Activated T-cell treated with anti-CD3 and anti-CD28 coated beads, Interleukin-2, amount 50 U/mL, for 1 hour (primary cell): ENCODE results near the gene IFT43.

ENCODE experiments used
- DNase-seq: peaks from one replicate; pipeline ENCODE4 v3.0.0-alpha.2; 2020

IFT43 gene

DNA sequence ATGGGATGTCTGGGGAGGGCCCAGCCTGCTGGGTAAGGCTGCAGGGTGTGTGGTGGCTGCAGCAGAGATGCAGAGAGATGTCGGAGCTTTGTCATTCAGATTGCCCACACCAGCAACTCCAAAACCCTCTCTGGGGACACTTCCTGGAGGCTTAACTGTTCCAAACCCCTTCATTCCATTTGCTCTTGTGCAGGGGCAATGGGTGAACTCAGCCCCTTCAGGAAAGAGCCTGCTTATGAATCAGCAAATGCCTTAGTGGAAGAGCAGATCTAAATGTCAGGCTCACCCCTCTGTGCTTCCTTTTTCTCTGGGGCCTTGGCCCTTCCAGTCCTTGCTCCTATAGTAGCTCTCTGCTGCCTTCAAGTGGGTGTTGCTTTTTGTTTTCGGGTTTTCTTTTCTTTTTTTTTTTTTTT is 129.5 kb downstream of the IFT43 start:
- no peak for DNase-seq

DNA sequence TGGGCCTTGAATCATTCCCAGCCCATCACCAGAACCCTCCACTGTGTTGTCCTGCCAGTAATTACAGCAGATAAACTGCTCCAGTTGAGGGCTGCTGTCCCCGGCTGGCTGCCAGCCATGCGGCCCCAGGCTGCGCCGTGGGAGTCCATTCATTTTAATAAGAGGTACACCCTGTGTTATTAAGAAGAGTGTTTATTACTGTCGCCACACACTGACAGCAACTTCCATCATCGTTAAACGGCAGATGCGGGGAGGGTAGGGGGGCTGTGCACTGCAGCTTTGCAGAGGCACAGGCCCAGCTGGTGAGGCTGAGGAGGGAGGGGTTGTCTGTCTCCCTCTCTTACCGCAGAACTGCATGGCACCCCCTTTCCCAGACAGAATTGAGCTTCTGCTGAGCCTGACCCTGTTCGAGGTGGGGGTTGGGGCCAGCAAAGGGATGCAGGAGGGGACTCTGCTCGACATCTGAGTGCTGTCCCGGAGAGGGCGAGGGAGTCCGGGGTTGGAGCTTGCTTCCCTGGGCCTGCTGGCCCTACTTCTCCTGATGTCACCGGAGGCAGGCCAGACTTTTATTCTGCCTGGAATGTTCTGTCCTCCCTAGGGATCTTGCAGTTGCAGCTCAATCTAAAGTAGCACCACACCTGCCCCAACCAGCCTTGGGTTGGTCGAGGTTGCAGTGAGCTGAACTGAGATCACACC is 132.4 kb downstream of the IFT43 start:
- no peak for DNase-seq

DNA sequence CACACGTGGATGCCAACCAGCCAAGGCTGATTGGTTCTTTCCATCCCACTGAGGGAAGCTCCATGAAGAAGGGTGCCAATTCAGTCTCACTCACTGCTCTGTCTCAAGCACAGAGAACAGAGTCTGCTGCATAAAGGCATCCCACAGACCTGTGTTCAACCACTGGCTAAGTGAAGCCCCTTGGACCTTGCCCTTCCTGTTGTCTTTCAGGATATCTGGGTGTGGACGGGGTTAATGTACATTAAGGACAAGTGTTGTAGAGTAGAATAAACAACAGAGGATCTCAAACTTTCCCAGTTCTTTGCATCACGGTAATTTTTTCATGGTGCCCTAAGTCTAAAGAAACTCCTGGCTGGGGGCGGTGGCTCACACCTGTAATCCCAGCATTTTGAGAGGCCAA is 133.0 kb downstream of the IFT43 start:
- no peak for DNase-seq

GRCh38 chr14:76121089-76121748 is 135.7 kb downstream of the IFT43 start:
- DNase-seq, result no peak

DNA sequence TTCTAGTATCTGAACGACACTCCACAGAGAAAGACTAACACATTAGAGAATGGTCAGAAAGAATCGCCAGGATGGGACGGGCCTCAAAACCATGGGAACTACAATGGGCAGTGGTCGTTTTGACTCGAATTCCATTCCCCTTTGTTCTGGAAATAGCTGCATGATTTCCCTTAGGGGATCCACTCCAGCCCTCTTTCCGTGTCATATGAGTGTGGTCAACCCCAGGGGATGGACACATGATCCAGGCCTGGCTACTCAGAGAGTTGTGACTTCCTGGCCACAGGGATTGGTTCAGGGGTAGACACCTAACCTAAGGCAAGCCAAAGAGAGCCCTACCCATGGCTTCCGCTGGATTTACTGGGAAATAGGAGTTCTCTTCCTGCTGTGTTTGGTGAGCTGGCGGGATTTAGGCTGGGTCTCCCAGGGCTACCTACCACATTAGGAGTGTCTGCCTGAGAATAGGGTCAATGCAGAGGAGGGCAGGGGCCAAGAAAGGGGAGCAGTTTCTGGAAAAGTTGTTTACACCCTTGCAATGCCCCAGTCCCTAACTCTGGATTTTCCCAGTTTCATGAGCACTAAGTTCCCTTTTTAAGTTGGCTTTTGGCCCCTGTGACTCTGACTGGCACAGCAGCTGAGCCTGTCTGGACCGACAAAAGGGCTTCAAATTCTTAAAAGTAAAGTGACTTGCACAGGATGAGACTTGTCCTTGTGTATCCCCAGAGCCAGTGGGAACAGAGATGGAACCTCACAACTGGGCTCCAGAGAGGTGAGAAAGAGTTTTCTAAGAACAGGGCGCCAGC is 138.1 kb downstream of the IFT43 start:
- DNase-seq, result no peak

- no peak for DNase-seq
Measured at GRCh38 chr14:76125511-76125910, 139.9 kb downstream of the IFT43 start.

DNA sequence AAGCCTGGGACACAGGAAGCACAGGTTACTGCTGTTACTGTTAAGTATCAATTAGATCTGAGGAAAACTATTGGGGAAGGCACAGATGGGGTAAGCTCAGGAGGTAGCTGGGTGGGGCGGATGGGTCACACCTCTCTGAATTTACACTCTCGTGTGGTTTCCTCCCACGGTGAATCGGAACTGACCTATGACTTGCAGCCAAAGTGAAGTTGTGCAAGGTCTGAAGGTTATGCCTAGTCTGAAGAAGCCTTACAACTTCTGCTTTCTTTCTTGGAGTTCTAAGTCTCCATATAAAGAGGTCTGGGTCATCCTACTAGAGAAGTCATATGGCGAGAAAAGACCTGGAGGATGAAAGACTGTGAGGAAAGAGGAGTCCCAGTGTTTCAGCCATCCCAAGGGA is 140.5 kb downstream of the IFT43 start:
- no peak for DNase-seq

DNA sequence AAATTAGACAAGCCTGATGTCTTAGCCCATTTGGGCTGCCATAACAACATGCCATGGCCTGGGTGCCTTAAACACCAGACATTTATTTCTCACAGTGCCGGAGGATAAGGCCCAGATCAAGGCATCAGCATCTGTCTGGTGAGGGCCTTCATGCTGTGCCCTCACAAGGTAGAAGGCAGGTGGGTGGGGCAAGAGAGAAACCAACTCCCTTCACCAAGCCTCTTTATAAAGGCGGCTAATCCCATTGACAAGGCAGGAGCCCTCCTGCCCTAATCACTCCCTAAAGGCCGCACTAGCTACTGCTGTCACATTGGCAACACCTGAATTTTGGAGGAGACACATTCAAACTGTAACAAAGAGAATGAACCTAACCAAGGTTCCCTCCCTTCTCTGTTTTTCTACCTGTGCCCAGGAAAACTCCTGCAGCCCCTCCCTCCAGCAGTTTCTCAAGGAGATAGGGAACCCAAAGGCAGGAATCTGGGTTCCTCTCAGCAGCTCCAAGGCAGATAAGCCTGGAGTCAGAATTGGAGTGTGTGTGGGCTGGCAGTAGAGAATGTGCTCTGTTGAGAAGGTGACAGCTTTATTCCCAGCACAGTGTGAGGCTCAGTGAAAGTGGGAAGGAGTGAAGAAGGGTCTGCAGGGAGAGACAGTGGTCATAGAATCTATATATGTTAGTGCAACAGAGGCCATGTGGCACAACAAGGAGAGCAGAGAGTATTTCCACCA is 144.5 kb downstream of the IFT43 start:
- no peak for DNase-seq

GRCh38 chr14:76131071-76131965 is 145.8 kb downstream of the IFT43 start:
- DNase-seq, result no peak

GRCh38 chr14:76133103-76133502 is 147.5 kb downstream of the IFT43 start:
- DNase-seq, result no peak
